A549 (cell line): ENCODE measurements around the gene RBM44. TPM values are rescaled to one million over a fixed set of nuclear protein-coding genes. Genes with fewer than 3 reads are reported as not detected.

Experiments
- ATAC-seq, 2 experiments: fragments of 200-7000 bp in 1 of 2; fragments of >200 bp in 1 of 2; cut with Nextera tagmentation in 1 of 2; cut with Tn5 transposase in 1 of 2; 3 replicates each; pipeline versions ENCODE4 v1.8.0 to v1.9.1; 2018 to 2020; ENCODE audit warnings: mild to moderate bottlenecking in 1 of 2, moderate library complexity in 1 of 2
- CTCF ChIA-PET: fragments of 300-600 bp; sonication (Branson Sonifier 250); formaldehyde crosslinking; extraction: SDS; loops from one replicate; lab custom pipeline; 2021; ENCODE audit warnings: antibody characterized with exemption, inconsistent platforms; lab: Yijun Ruan, JAX
- POLR2A ChIA-PET: fragments of 350-600 bp; formaldehyde crosslinking; extraction: SDS; loops from one replicate; lab custom pipeline; 2021; ENCODE audit warnings: antibody characterized with exemption, inconsistent platforms; lab: Yijun Ruan, JAX
- DNase-seq, 2 experiments: peaks; one replicate each; pipeline versions ENCODE4 v3.0.0 to v3.0.0-alpha.2; 2011 to 2016; ENCODE audit warnings: low read depth in 1 of 2, low spot score in 1 of 2
- FAIRE-seq: peaks from 2 replicates; lab custom pipeline; 2011; peaks lifted over from hg19 to GRCh38; lab: Jason Lieb, UNC
- H3K27ac ChIP-seq, 2 experiments: fragments of >200 bp; sonication (Bioruptor Twin); formaldehyde crosslinking; 3 replicates each; pipeline ENCODE4 v1.5.1; 2016 to 2017
- H3K4me1 ChIP-seq: fragments of >200 bp; sonication (Bioruptor Twin); formaldehyde crosslinking; 3 replicates; pipeline ENCODE4 v1.6.1; 2016
- H3K4me2 ChIP-seq: fragments of >200 bp; sonication (Bioruptor Twin); formaldehyde crosslinking; 3 replicates; pipeline ENCODE4 v1.6.1; 2016
- H3K4me3 ChIP-seq: fragments of >200 bp; sonication (Bioruptor Twin); formaldehyde crosslinking; 3 replicates; pipeline ENCODE4 v1.5.1; 2016
- H3K9me3 ChIP-seq: fragments of >200 bp; sonication (Bioruptor Twin); formaldehyde crosslinking; 3 replicates; pipeline ENCODE4 v1.6.1; 2016
- BHLHE40 ChIP-seq: IDR thresholded peaks from 2 replicates; pipeline ENCODE4 v1.6.1; 2012; ENCODE audit warnings: low read depth, low read length, inconsistent platforms
- CBX2 ChIP-seq: fragments of 200-600 bp; sonication (generic); IDR thresholded peaks from 2 replicates; pipeline ENCODE4 v1.6.1; 2016; ENCODE audit warnings: low read depth, mild to moderate bottlenecking, borderline replicate concordance
- CEBPB ChIP-seq, 2 experiments: fragments of >200 bp in 1 of 2; sonication (Bioruptor Twin) in 1 of 2; formaldehyde crosslinking in 1 of 2; IDR thresholded peaks; 2 replicates each; pipeline ENCODE4 v1.6.1; 2012 to 2016
- EHMT2 ChIP-seq: fragments of 200-600 bp; sonication (generic); IDR thresholded peaks from 2 replicates; pipeline ENCODE4 v1.6.1; 2016; ENCODE audit warnings: antibody characterized with exemption, low read depth, mild to moderate bottlenecking, moderate library complexity
- EP300 ChIP-seq, 2 experiments: fragments of >200 bp; sonication (Bioruptor Twin); formaldehyde crosslinking; IDR thresholded peaks; 2 replicates in 1 of 2; 3 replicates in 1 of 2; pipeline ENCODE4 v1.6.1; 2016 to 2017
- FOSL2 ChIP-seq, 2 experiments: fragments of 450-650 bp in 1 of 2; fragments of >200 bp in 1 of 2; sonication (Bioruptor Twin) in 1 of 2; formaldehyde crosslinking; IDR thresholded peaks; 2 replicates each; pipeline versions ENCODE4 v1.5.0 to v1.6.1; 2016 to 2020; ENCODE audit warnings: mild to moderate bottlenecking in 1 of 2, moderate library complexity in 1 of 2
- FOXS1 ChIP-seq: fragments of 250-450 bp; sonication (Bioruptor Pico); IDR thresholded peaks from 2 replicates; pipeline ENCODE4 v1.5.0; 2020; ENCODE audit warnings: mild to moderate bottlenecking, moderate library complexity
- HDAC2 ChIP-seq: fragments of 200-600 bp; sonication (generic); IDR thresholded peaks from 2 replicates; pipeline ENCODE4 v1.6.1; 2016
- HEYL ChIP-seq: fragments of 250-450 bp; sonication (Bioruptor Pico); IDR thresholded peaks from 2 replicates; pipeline ENCODE4 v1.8.0; 2021; ENCODE audit warnings: mild to moderate bottlenecking, moderate library complexity
- HMGXB4 ChIP-seq: fragments of 250-450 bp; sonication (Bioruptor Pico); IDR thresholded peaks from 2 replicates; pipeline ENCODE4 v1.5.0; 2021; ENCODE audit warnings: mild to moderate bottlenecking, moderate library complexity, borderline replicate concordance
- HOXB5 ChIP-seq: fragments of 250-450 bp; sonication (Bioruptor Pico); IDR thresholded peaks from 2 replicates; pipeline ENCODE4 v1.5.0; 2020; ENCODE audit warnings: mild to moderate bottlenecking, moderate library complexity
- JUNB ChIP-seq: fragments of >200 bp; sonication (Bioruptor Twin); formaldehyde crosslinking; IDR thresholded peaks from 2 replicates; pipeline ENCODE4 v1.6.1; 2016
- KDM5A ChIP-seq: fragments of 200-600 bp; sonication (generic); IDR thresholded peaks from 2 replicates; pipeline ENCODE4 v1.6.1; 2016; ENCODE audit warnings: antibody characterized with exemption, mild to moderate bottlenecking
- MYC ChIP-seq: IDR thresholded peaks from 2 replicates; pipeline ENCODE4 v1.6.1; 2012; ENCODE audit warnings: mild to moderate bottlenecking, inconsistent platforms, low read length, improper control_type of control experiment, borderline replicate concordance
- NFE2L2 ChIP-seq: fragments of 150-350 bp; conservative IDR thresholded peaks from 2 replicates; pipeline ENCODE4 v1.6.1; 2014; ENCODE audit warnings: low read length
- NR3C1 ChIP-seq: fragments of >200 bp; sonication (Bioruptor Twin); formaldehyde crosslinking; IDR thresholded peaks from 3 replicates; pipeline ENCODE4 v1.6.1; 2017
- RARB ChIP-seq: fragments of 250-450 bp; sonication (Bioruptor Pico); IDR thresholded peaks from 2 replicates; pipeline ENCODE4 v1.8.0; 2021; ENCODE audit warnings: mild to moderate bottlenecking, moderate library complexity
- RCOR1 ChIP-seq: fragments of 150-350 bp; IDR thresholded peaks from 2 replicates; pipeline ENCODE4 v1.6.1; 2014; ENCODE audit warnings: antibody characterized with exemption, low read length, low read depth
- RNF2 ChIP-seq: fragments of 200-600 bp; sonication (generic); IDR thresholded peaks from 2 replicates; pipeline ENCODE4 v1.6.1; 2016; ENCODE audit warnings: low read depth, mild to moderate bottlenecking, antibody characterized with exemption, moderate library complexity, borderline replicate concordance
- SREBF2 ChIP-seq: fragments of 450-650 bp; IDR thresholded peaks from 2 replicates; pipeline ENCODE4 v1.6.1; 2014; ENCODE audit warnings: mild to moderate bottlenecking, moderate library complexity
- ZFP36 ChIP-seq: fragments of 450-650 bp; IDR thresholded peaks from 2 replicates; pipeline ENCODE4 v1.6.1; 2014; ENCODE audit warnings: borderline replicate concordance; ENCODE audit not compliant: partially characterized antibody
- ZSCAN20 ChIP-seq: fragments of 250-450 bp; sonication (Bioruptor Pico); IDR thresholded peaks from 2 replicates; pipeline ENCODE4 v1.8.0; 2022; ENCODE audit warnings: mild to moderate bottlenecking, moderate library complexity
- WGBS: methylation state at CpG from one replicate; pipeline ENCODE4 v1.1.6; 2017; ENCODE audit errors: missing lambda C conversion rate; 5-methylcytosine and 5-hydroxymethylcytosine counted together
- polyA plus RNA-seq, 4 experiments: library from polyadenylated mRNA; depleted of rRNA in 3 of 4; stranded (reverse); fragments of >200 nt; fragmentation: RNase III in 1 of 4; extraction: RNeasy Plus Mini Kit Qiagen cat#74134 plus additional on column Dnase treatment in 1 of 4; gene quantifications; 2 replicates in 3 of 4; 3 replicates in 1 of 4; pipeline ENCODE4 v1.2.3, GENCODE V29; 2011 to 2017
- TF ChIP-seq, protein P1 (sequence below): fragments of >200 bp; sonication (Bioruptor Twin); formaldehyde crosslinking; IDR thresholded peaks from 3 replicates; pipeline ENCODE4 v1.5.1; 2016
- TF ChIP-seq, protein P2 (sequence below): fragments of 250-450 bp; sonication (Bioruptor Pico); IDR thresholded peaks from 2 replicates; pipeline ENCODE4 v1.5.0; 2020; ENCODE audit warnings: low read depth, mild to moderate bottlenecking, moderate library complexity

RBM44 gene
- polyA plus RNA-seq, 2 of the 4 experiments (the other 2 are of a cell fraction) = 0.30 to 0.87 TPM

DNA sequence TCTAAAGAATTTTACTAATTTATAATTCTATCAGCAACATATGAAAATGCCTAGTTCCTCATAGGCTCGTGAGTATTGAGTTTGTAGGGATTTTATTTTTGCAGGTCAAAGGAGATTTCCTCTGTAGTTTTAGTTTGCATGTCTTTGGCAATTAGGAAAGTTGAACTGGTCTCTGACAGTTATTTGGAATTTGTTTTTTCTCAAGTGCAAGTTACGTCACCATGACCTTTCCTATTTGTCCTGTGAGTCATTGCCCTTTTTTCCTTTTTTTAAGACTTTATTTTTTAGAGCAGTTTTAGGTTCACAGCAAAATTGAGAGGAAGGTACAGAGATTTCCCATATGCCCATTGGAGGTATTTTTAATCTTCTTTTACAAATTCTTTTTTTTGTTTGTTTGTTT, 89.8 kb downstream of the RBM44 start:
- Histone ChIP-seq H3K4me1 (peaks cover 9% of the 10 kb centered on the region), H3K4me3 (no peak overlapping the region), H3K4me2 (peak overlapping the region; percentile 52), H3K27ac (no peak overlapping the region), H3K9me3 (no peaks in the 10 kb centered on the region)
- ATAC-seq (no peak), FAIRE-seq (no peak), DNase-seq (no peak)
- WGBS = 41% methylated on average over 2 of the region's 2 CpGs
- TF ChIP-seq KDM5A (no peak), EHMT2 (no peak), CEBPB (IDR thresholded peaks at IDR 0.05) (0 out of 4 replicates have a peak, but pooled peaks of 1 of the 2 experiments have one; percentile 21), FOXS1 (CRISPR knock-in tag) (no peak), RCOR1 (no peak), HOXB5 (no peak), FOSL2 (IDR thresholded peaks at IDR 0.05) (no peak), FOSL2 (CRISPR knock-in tag; IDR thresholded peaks at IDR 0.05) (peak; percentile 75), HEYL (CRISPR knock-in tag) (no peak), RNF2 (no peak), BHLHE40 (no peak), RARB (CRISPR knock-in tag) (no peak)
- TF ChIP-seq, protein P1, sequence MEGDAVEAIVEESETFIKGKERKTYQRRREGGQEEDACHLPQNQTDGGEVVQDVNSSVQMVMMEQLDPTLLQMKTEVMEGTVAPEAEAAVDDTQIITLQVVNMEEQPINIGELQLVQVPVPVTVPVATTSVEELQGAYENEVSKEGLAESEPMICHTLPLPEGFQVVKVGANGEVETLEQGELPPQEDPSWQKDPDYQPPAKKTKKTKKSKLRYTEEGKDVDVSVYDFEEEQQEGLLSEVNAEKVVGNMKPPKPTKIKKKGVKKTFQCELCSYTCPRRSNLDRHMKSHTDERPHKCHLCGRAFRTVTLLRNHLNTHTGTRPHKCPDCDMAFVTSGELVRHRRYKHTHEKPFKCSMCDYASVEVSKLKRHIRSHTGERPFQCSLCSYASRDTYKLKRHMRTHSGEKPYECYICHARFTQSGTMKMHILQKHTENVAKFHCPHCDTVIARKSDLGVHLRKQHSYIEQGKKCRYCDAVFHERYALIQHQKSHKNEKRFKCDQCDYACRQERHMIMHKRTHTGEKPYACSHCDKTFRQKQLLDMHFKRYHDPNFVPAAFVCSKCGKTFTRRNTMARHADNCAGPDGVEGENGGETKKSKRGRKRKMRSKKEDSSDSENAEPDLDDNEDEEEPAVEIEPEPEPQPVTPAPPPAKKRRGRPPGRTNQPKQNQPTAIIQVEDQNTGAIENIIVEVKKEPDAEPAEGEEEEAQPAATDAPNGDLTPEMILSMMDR = no peak
- TF ChIP-seq, protein P2, sequence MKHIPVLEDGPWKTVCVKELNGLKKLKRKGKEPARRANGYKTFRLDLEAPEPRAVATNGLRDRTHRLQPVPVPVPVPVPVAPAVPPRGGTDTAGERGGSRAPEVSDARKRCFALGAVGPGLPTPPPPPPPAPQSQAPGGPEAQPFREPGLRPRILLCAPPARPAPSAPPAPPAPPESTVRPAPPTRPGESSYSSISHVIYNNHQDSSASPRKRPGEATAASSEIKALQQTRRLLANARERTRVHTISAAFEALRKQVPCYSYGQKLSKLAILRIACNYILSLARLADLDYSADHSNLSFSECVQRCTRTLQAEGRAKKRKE = no peak
- CTCF ChIA-PET = interaction anchor here (0.8 kb wide), 1 partner anchor 13 kb away, joined by 3 read pairs; no protein-coding TSS in a partner anchor
- POLR2A ChIA-PET = no interaction called here

GRCh38 chr2:237889016-237889415, 90.4 kb downstream of the RBM44 start:
- no peak for FAIRE-seq
- 86% methylated on average over 8 of the region's 8 CpGs for WGBS
- Histone ChIP-seq H3K4me2 (no peak overlapping the region), H3K4me1 (peaks cover 9% of the 10 kb centered on the region)
- ChIA-PET CTCF (interaction anchor here (1.2 kb wide), 1 partner anchor 31 kb away, joined by 5 read pairs; no protein-coding TSS in a partner anchor), POLR2A (no interaction called here)
- TF ChIP-seq MYC (no peak), RCOR1 (no peak), EHMT2 (no peak), NR3C1 (no peak), KDM5A (no peak), CEBPB (IDR thresholded peaks at IDR 0.05) (no peak), NFE2L2 (no peak), ZFP36 (no peak), JUNB (no peak), ZSCAN20 (CRISPR knock-in tag) (no peak), HOXB5 (no peak), CBX2 (no peak)
- TF ChIP-seq, protein P2 = no peak
- TF ChIP-seq, all 56 proteins: peak for 0
- Histone ChIP-seq H3K9me3 (no peaks in the 10 kb centered on the region), H3K4me3 (no peak overlapping the region), H3K27ac (no peak overlapping the region)
- ATAC-seq = no peak
- DNase-seq = no peak

- Histone ChIP-seq H3K4me1 (peaks cover 9% of the 10 kb centered on the region), H3K9me3 (no peaks in the 10 kb centered on the region), H3K4me2 (no peak overlapping the region), H3K4me3 (no peak overlapping the region), H3K27ac (no peak overlapping the region)
- ChIA-PET CTCF (interaction anchor here (0.7 to 1.2 kb wide), 2 partner anchors 30 to 271 kb away, joined by 4 to 5 read pairs; no protein-coding TSS in a partner anchor), POLR2A (no interaction called here)
- ATAC-seq = no peak
- no peak for DNase-seq
- 94% methylated on average over 10 of the region's 10 CpGs for WGBS
- no peak for FAIRE-seq
- no peak for TF ChIP-seq KDM5A
- TF ChIP-seq HDAC2 = no peak
- no peak for TF ChIP-seq EP300 (IDR thresholded peaks at IDR 0.05)
- TF ChIP-seq HMGXB4 (CRISPR knock-in tag) = no peak
- no peak for TF ChIP-seq SREBF2
Measured at GRCh38 chr2:237889811-237890210, 91.2 kb downstream of the RBM44 start.
